ENCODE measurements around the gene KRT73. TPM values are rescaled to one million over a fixed set of nuclear protein-coding genes. Genes with fewer than 3 reads are reported as not detected.
A peak's percentile ranks its signal among the peaks of the same experiment; 100 is the strongest.

Gene KRT73
- total RNA-seq, 2 donors from 2014 or later = not detected

GRCh38 chr12:52630008-52630500 lies 11.7 kb upstream of the KRT73 start:
- Histone ChIP-seq H3K4me3 (ENCODE audit: low read length) (no peak overlapping the region), H3K36me3 (ENCODE audit: control insufficient read depth, insufficient read depth, low read length) (no peaks in the 10 kb centered on the region), H3K27ac (ENCODE audit: low read depth, low read length) (no peak overlapping the region), H3K4me1 (ENCODE audit: control insufficient read depth, insufficient read depth, low read length) (no peaks in the 10 kb centered on the region), H3K9me3 (ENCODE audit: control insufficient read depth, low read length) (no peaks in the 10 kb centered on the region), H3K9ac (ENCODE audit: extremely low read depth, low read length, poor library complexity, severe bottlenecking) (no peak overlapping the region), H3K27me3 (ENCODE audit: control insufficient read depth, insufficient read depth, low read length, poor library complexity, severe bottlenecking) (peaks cover 40% of the 10 kb centered on the region)
- H3K27me3 Mint-ChIP-seq (ENCODE audit: insufficient read depth) = peaks cover 61% of the 10 kb centered on the region
- H3K27ac Mint-ChIP-seq = no peak overlapping the region
- no peaks in the 10 kb centered on the region for H3K4me1 Mint-ChIP-seq
- no peak overlapping the region for H3K4me3 Mint-ChIP-seq
- H3K36me3 Mint-ChIP-seq (ENCODE audit: low read depth) = no peaks in the 10 kb centered on the region
- no peaks in the 10 kb centered on the region for H3K9me3 Mint-ChIP-seq
- TF ChIP-seq CTCF (conservative IDR thresholded peaks at IDR 0.05) = no peak
- 71 to 85% methylated on average over 5 to 7 of the region's 7 CpGs for WGBS, 2 experiments (ENCODE audit: insufficient coverage in 1 of 2, insufficient read length in 1 of 2)
- DNase-seq = peak; percentile 34

GRCh38 chr12:52629281-52630007 lies 11.1 kb upstream of the KRT73 start:
- 79 to 91% methylated on average over 8 to 12 of the region's 12 CpGs for whole genome bisulfite sequencing, 2 experiments (ENCODE audit: insufficient coverage in 1 of 2, insufficient read length in 1 of 2)
- Histone ChIP-seq H3K36me3 (ENCODE audit: control insufficient read depth, insufficient read depth, low read length) (no peaks in the 10 kb centered on the region), H3K27me3 (ENCODE audit: control insufficient read depth, insufficient read depth, low read length, poor library complexity, severe bottlenecking) (peaks cover 37% of the 10 kb centered on the region), H3K4me3 (ENCODE audit: low read length) (no peak overlapping the region), H3K9me3 (ENCODE audit: control insufficient read depth, low read length) (no peaks in the 10 kb centered on the region), H3K9ac (ENCODE audit: extremely low read depth, low read length, poor library complexity, severe bottlenecking) (no peak overlapping the region), H3K4me1 (ENCODE audit: control insufficient read depth, insufficient read depth, low read length) (no peaks in the 10 kb centered on the region), H3K27ac (ENCODE audit: low read depth, low read length) (no peak overlapping the region)
- no peaks in the 10 kb centered on the region for H3K4me1 Mint-ChIP-seq
- no peaks in the 10 kb centered on the region for H3K9me3 Mint-ChIP-seq
- H3K27ac Mint-ChIP-seq = no peak overlapping the region
- peaks cover 61% of the 10 kb centered on the region for H3K27me3 Mint-ChIP-seq (ENCODE audit: insufficient read depth)
- H3K4me3 Mint-ChIP-seq = no peak overlapping the region
- DNase-seq = peak; percentile 26
- TF ChIP-seq CTCF (conservative IDR thresholded peaks at IDR 0.05) = no peak
- H3K36me3 Mint-ChIP-seq (ENCODE audit: low read depth) = no peaks in the 10 kb centered on the region

- Mint-ChIP-seq H3K36me3 (ENCODE audit: low read depth) (no peaks in the 10 kb centered on the region), H3K4me3 (no peak overlapping the region), H3K27me3 (ENCODE audit: insufficient read depth) (peaks cover 55% of the 10 kb centered on the region), H3K4me1 (no peaks in the 10 kb centered on the region), H3K27ac (no peak overlapping the region), H3K9me3 (no peaks in the 10 kb centered on the region)
- DNase-seq = peak; percentile 38
- no peaks in the 10 kb centered on the region for H3K9me3 ChIP-seq (ENCODE audit: control insufficient read depth, low read length)
- no peak overlapping the region for H3K9ac ChIP-seq (ENCODE audit: extremely low read depth, low read length, poor library complexity, severe bottlenecking)
- 91 to 93% methylated on average over 1 to 2 of the region's 2 CpGs for WGBS, 2 experiments (ENCODE audit: insufficient coverage in 1 of 2, insufficient read length in 1 of 2)
- H3K4me1 ChIP-seq (ENCODE audit: control insufficient read depth, insufficient read depth, low read length) = no peaks in the 10 kb centered on the region
- no peak overlapping the region for H3K27ac ChIP-seq (ENCODE audit: low read depth, low read length)
- peaks cover 31% of the 10 kb centered on the region for H3K27me3 ChIP-seq (ENCODE audit: control insufficient read depth, insufficient read depth, low read length, poor library complexity, severe bottlenecking)
- TF ChIP-seq CTCF (conservative IDR thresholded peaks at IDR 0.05) = no peak
- H3K4me3 ChIP-seq (ENCODE audit: low read length) = no peak overlapping the region
- no peaks in the 10 kb centered on the region for H3K36me3 ChIP-seq (ENCODE audit: control insufficient read depth, insufficient read depth, low read length)
Measured at GRCh38 chr12:52628841-52629240, 10.5 kb upstream of the KRT73 start.

Data from endodermal cell (in vitro differentiated cells).